ENCODE results near the gene CRMP1.

Gene CRMP1

GRCh38 chr4:5790546-5790857, 102.4 kb downstream of the CRMP1 start:
- DNase-seq: no peak

- no peak for DNase-seq
These were observed 103.7 kb downstream of the CRMP1 start for GRCh38 chr4:5789141-5789540.

GRCh38 chr4:5788144-5788543, 104.7 kb downstream of the CRMP1 start:
- DNase-seq: no peak

DNA sequence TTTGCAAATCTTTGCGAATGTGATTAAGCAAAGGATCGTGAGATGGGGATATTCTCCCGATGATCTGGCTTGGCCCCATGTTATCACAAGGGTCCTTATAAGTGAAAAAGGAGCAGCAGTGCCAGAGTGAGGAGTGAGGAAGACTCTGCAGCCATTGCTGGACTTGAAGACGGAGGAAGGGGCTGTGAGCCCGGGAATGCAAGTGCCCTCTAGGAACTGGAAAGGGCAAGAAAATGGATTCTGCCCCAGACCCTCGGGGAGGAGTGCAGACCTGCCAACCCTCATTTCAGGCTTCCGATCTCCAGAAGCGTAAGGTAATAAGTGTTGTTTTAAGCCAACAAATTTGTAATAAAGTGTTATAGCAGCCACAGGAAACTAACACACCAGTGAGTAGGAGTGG, 105.6 kb downstream of the CRMP1 start:
- DNase-seq: no peak

DNA sequence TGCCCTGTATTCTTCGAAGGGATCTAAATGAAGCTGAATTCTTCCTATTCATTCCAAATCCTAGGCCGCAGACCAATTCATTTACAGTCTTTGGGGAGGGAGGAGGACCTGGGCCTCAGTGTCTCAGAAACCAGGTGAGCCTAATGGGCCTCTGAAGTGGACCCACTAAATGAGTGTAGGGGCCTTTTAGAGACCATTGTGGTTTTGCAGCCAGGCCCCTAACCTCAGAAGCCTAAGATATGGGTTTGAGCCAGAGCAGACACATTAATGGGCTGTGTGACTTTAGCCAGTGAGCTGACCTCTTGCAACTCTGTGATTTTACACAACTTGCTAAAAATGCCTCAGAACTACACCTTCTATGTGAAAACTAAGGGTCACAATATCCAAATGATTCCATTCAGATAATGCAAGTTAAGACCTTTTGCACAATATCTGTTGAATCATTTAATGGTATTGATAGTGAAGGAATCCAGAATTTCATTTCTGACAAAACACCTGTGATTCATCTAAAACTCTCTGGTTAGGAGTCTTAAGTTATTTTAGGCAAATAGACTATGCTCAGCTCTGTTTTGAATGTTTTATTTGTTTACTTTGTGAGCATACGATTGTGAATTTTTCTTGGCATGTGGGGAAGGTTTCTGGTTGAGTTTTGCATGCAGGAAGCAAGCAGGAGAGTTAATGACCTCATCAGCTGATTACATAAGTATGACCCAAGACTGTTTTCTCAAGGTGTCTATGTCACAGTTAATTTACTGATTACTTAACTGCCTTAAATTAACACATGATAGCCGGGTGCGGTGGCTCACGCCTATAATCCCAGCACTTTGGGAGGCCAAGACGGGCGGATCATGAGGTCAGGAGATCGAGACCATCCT, 106.8 kb downstream of the CRMP1 start:
- DNase-seq: no peak

- no peak for DNase-seq
These were observed 107.8 kb downstream of the CRMP1 start for GRCh38 chr4:5784960-5785611.

GRCh38 chr4:5784021-5784420, 108.9 kb downstream of the CRMP1 start:
- no peak for DNase-seq

- DNase-seq: no peak
These were observed 109.4 kb downstream of the CRMP1 start for GRCh38 chr4:5783486-5783885.

- no peak for DNase-seq
These were observed 109.9 kb downstream of the CRMP1 start for GRCh38 chr4:5782829-5783476.

GRCh38 chr4:5781691-5782090, 111.2 kb downstream of the CRMP1 start:
- DNase-seq: no peak

DNA sequence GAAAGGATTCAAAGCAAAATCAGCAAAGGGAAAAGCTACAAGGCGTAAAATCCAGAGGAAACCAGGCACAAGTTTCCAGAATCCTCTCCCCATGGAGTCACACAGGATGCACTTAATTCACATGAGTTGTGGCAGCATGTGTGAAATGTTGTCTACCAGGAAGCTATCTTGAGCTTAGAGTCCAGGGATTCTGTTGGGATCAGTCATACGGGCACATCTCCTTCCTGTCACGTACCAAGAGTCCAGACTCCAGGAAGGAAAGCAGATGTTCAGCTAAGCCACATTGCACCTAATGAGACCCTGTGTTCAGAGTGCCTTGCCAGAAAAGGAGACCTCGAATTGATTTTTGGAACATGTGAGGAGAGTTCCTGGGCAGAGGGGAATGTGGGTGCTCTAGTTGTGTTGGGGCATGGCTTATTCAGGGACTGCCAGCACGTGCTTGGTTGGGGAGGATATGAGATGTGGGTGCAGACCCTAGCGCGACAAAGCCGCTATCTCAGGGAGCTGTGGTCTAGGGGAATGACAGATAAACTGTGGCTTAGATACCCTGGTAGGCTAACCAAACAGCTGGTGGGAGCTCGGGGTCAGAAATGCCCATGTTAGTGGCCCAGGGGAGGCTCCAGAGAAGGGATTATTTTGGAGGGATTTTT, 111.9 kb downstream of the CRMP1 start:
- no peak for DNase-seq

- DNase-seq: no peak
These were observed 116.4 kb downstream of the CRMP1 start for GRCh38 chr4:5776510-5776909.

- no peak for DNase-seq
These were observed 118.4 kb downstream of the CRMP1 start for GRCh38 chr4:5774416-5775036.

GRCh38 chr4:5773271-5773555, 119.7 kb downstream of the CRMP1 start:
- DNase-seq: no peak

DNA sequence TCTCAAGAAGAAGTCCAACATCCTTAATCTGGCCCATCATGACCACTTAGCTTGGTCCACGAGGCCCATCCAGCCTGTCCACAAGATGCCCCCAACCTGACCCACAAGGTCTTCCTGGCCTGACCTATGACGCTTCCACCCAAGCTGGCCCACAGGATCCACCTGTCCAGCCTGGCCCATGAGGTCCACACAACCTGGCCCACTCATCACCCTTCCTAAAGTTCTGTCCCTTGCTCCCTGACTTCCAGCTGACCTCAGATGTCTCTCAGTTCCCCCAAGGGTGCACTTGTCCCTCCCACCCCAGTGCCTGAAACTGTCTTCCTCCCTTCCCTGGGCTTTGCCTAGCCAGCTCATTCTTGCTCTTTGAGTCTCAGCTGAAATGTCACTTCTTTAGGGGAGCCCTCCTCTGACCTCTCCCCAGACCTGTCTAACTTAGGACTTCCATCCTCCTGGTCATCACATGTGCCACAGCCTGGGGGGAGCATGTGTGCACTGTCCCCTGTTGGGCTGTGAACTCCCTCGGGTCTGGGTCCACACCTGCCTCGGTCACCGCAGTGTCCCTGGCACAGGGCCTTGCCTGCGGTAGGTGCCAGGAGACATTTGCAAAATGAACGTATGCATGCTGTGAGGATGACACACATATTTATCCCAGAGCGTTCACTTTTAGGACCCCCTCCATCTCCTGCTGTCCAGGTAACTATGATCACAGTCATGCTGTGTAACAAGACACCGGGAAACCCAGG, 120.2 kb downstream of the CRMP1 start:
- DNase-seq: no peak

All from stimulated activated CD4-positive, alpha-beta T cell treated with anti-CD3 and anti-CD28 coated beads, Interleukin-1b, Interleukin-23, amount 100 ng/mL, for 48 hours (primary cell).